SU-DHL-6 (cell line): ENCODE results near the gene THOP1.

Experiments used
- H2AFZ ChIP-seq: fragments of 200-600 bp; sonication (generic); 2 replicates; pipeline ENCODE4 v1.6.1; 2014; ENCODE audit warnings: low read depth, mild to moderate bottlenecking, moderate library complexity, mixed read lengths, antibody characterized with exemption, low read length; ENCODE audit not compliant: severe bottlenecking
- H3F3A ChIP-seq: fragments of 200-600 bp; shearing (Covaris generic); 2 replicates; pipeline ENCODE4 v1.6.0; 2016; ENCODE audit warnings: antibody characterized with exemption, mild to moderate bottlenecking; ENCODE audit not compliant: insufficient read depth
- H3K27ac ChIP-seq: fragments of 200-600 bp; sonication (generic); 2 replicates; pipeline ENCODE4 v1.5.1; 2016; ENCODE audit warnings: low read depth, mild to moderate bottlenecking, low read length, moderate library complexity, mixed read lengths
- H3K27me3 ChIP-seq: fragments of 200-600 bp; sonication (generic), shearing (Covaris generic); 2 replicates; pipeline ENCODE4 v1.6.0; 2014; ENCODE audit warnings: mild to moderate bottlenecking, low read length
- H3K36me3 ChIP-seq: fragments of 200-600 bp; sonication (generic); 2 replicates; pipeline ENCODE4 v1.6.1; 2014; ENCODE audit warnings: mild to moderate bottlenecking, low read length, mixed read lengths
- H3K4me2 ChIP-seq: fragments of 300-600, 200-600 bp; shearing (Covaris generic), sonication (generic); 2 replicates; pipeline ENCODE4 v1.6.0; 2014; ENCODE audit warnings: low read length, low read depth, mild to moderate bottlenecking; ENCODE audit not compliant: poor library complexity, severe bottlenecking
- H3K4me3 ChIP-seq: fragments of 200-600 bp; sonication (generic); 2 replicates; pipeline ENCODE4 v1.5.1; 2014; ENCODE audit warnings: antibody characterized with exemption, low read length, mild to moderate bottlenecking, mixed read lengths; ENCODE audit not compliant: insufficient read depth, poor library complexity, severe bottlenecking
- H3K79me2 ChIP-seq: fragments of 200-600 bp; sonication (generic); 2 replicates; pipeline ENCODE4 v1.6.1; 2014; ENCODE audit warnings: mild to moderate bottlenecking, low read length, moderate library complexity; ENCODE audit not compliant: insufficient read depth
- H3K9ac ChIP-seq: fragments of 200-600 bp; sonication (generic); 2 replicates; pipeline ENCODE4 v1.7.0; 2014; ENCODE audit warnings: mild to moderate bottlenecking, low read length
- H3K9me2 ChIP-seq: fragments of 200-600 bp; sonication (generic); replicated peaks from 2 replicates; pipeline ENCODE4 v1.6.1; 2014; ENCODE audit warnings: low read length; ENCODE audit not compliant: insufficient read depth
- H3K9me3 ChIP-seq: fragments of 200-600 bp; sonication (generic); 2 replicates; pipeline ENCODE4 v1.6.1; 2014; ENCODE audit warnings: low read length, mixed read lengths; ENCODE audit not compliant: insufficient read depth
- H4K20me1 ChIP-seq: fragments of 200-600 bp; sonication (generic); 2 replicates; pipeline ENCODE4 v1.6.1; 2014; ENCODE audit warnings: low read depth, mild to moderate bottlenecking, antibody characterized with exemption, low read length, moderate library complexity, mixed read lengths
- EZH2phosphoT487 ChIP-seq: fragments of 200-600 bp; sonication (generic), shearing (Covaris generic); conservative IDR thresholded peaks from 2 replicates; pipeline ENCODE4 v1.6.1; 2018; ENCODE audit warnings: mild to moderate bottlenecking, antibody characterized with exemption, low read length, moderate library complexity, mixed read lengths
- TF ChIP-seq, protein P1 (sequence below): fragments of 200-600 bp; sonication (generic); IDR thresholded peaks from one replicate; pipeline ENCODE4 v1.5.1; 2017; ENCODE audit warnings: antibody characterized with exemption, mild to moderate bottlenecking, low read length, moderate library complexity; ENCODE audit not compliant: insufficient read depth, poor library complexity, severe bottlenecking

The THOP1 gene

GRCh38 chr19:2824129-2824528 is 38.8 kb downstream of the THOP1 start:
- no peaks in the 10 kb centered on the region for H3K79me2 ChIP-seq

DNA sequence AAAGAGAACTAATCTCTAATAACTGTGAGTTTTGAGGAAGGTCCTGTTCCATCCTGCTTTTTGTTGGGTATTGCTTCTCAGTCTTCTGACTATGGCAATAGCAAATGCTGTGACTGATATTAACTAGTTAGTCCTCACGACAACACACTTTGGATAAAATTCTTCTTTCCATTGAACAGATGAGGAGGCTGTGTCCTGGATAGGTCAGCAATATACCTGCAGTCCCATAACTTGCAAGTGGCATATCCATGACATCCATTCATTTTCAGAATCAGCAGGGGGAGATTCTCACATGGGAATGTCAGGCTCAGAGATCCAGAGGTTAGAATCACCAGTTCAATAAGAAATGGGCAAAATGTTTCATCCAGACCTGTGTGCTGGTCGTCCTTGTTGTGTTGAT is 41.7 kb downstream of the THOP1 start:
- Histone ChIP-seq H3K27me3 (no peaks in the 10 kb centered on the region), H2AFZ (no peak overlapping the region), H3K9me2 (no peaks in the 10 kb centered on the region), H3K36me3 (no peaks in the 10 kb centered on the region), H4K20me1 (no peaks in the 10 kb centered on the region), H3F3A (no peaks in the 10 kb centered on the region), H3K4me3 (no peak overlapping the region), H3K79me2 (no peaks in the 10 kb centered on the region), H3K4me2 (no peak overlapping the region), H3K9me3 (no peaks in the 10 kb centered on the region), H3K27ac (no peak overlapping the region), H3K9ac (no peak overlapping the region)
- TF ChIP-seq EZH2phosphoT487: no peak
- TF ChIP-seq, protein P1, sequence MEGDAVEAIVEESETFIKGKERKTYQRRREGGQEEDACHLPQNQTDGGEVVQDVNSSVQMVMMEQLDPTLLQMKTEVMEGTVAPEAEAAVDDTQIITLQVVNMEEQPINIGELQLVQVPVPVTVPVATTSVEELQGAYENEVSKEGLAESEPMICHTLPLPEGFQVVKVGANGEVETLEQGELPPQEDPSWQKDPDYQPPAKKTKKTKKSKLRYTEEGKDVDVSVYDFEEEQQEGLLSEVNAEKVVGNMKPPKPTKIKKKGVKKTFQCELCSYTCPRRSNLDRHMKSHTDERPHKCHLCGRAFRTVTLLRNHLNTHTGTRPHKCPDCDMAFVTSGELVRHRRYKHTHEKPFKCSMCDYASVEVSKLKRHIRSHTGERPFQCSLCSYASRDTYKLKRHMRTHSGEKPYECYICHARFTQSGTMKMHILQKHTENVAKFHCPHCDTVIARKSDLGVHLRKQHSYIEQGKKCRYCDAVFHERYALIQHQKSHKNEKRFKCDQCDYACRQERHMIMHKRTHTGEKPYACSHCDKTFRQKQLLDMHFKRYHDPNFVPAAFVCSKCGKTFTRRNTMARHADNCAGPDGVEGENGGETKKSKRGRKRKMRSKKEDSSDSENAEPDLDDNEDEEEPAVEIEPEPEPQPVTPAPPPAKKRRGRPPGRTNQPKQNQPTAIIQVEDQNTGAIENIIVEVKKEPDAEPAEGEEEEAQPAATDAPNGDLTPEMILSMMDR: no peak

More at GRCh38 chr19:2824129-2824528, 38.8 kb downstream of the THOP1 start:
- Histone ChIP-seq H3K9me2 (no peaks in the 10 kb centered on the region), H3K4me3 (no peak overlapping the region), H3F3A (no peaks in the 10 kb centered on the region), H3K27ac (no peak overlapping the region), H3K9me3 (no peaks in the 10 kb centered on the region), H3K9ac (no peak overlapping the region), H3K27me3 (no peaks in the 10 kb centered on the region), H2AFZ (no peak overlapping the region), H4K20me1 (no peaks in the 10 kb centered on the region), H3K4me2 (no peak overlapping the region), H3K36me3 (no peaks in the 10 kb centered on the region)
- no peak for TF ChIP-seq EZH2phosphoT487
- TF ChIP-seq, protein P1: no peak

- Histone ChIP-seq H2AFZ (no peak overlapping the region), H3K9me3 (0 out of 2 replicates have a peak, but pooled peaks cover 4% of the 10 kb centered on the region), H3K36me3 (no peaks in the 10 kb centered on the region), H3K4me2 (no peak overlapping the region), H3K9me2 (no peaks in the 10 kb centered on the region), H3K9ac (no peak overlapping the region), H4K20me1 (no peaks in the 10 kb centered on the region), H3K27me3 (no peaks in the 10 kb centered on the region), H3F3A (no peaks in the 10 kb centered on the region), H3K79me2 (no peaks in the 10 kb centered on the region), H3K4me3 (no peak overlapping the region), H3K27ac (no peak overlapping the region)
- TF ChIP-seq, protein P1: no peak
- TF ChIP-seq EZH2phosphoT487: no peak
Observed at GRCh38 chr19:2827840-2828489, 42.7 kb downstream of the THOP1 start.
